ENCODE data around the gene FBH1.

GRCh38 chr10:5973069-5973468 is 83.0 kb downstream of the FBH1 start:
- TF ChIP-seq CTCF (IDR thresholded peaks at IDR 0.05; ENCODE audit: poor library complexity, severe bottlenecking) (no peak), POLR2AphosphoS5 (IDR thresholded peaks at IDR 0.05) (no peak), EP300 (conservative IDR thresholded peaks at IDR 0.05; ENCODE audit: poor library complexity, severe bottlenecking) (no peak), SMC3 (conservative IDR thresholded peaks at IDR 0.05; ENCODE audit: poor library complexity) (no peak), REST (IDR thresholded peaks at IDR 0.05; ENCODE audit: borderline replicate concordance) (no peak)

All from neural cell (in vitro differentiated cells).